ENCODE results near the gene ZNF367.
"Not testable (repeated sequence)": the region's sequence is repeated elsewhere in the genome, so short reads cannot be mapped to it uniquely, and the experiment has no call there.

The ZNF367 gene

DNA sequence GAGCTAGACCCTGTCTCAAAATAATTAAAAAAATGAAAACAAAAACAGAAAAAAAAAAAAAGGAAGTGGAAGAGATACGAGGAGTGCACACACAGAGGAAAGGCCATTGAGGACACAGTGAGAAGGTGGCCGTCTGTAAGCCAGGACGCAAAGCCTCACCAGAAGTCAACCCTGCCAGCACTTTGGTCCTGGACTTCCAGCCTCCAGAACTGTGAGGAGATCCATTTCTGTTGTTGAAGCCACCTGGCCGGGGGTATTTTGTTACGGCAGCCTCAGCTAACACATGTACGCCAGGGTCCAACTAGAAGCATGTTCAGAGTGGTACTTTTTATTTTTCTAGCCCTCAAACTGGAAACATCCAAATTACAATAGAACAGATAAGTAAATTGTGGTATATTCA, 56.5 kb downstream of the ZNF367 start:
- DNase-seq (ENCODE audit: low read depth) = no peak

DNA sequence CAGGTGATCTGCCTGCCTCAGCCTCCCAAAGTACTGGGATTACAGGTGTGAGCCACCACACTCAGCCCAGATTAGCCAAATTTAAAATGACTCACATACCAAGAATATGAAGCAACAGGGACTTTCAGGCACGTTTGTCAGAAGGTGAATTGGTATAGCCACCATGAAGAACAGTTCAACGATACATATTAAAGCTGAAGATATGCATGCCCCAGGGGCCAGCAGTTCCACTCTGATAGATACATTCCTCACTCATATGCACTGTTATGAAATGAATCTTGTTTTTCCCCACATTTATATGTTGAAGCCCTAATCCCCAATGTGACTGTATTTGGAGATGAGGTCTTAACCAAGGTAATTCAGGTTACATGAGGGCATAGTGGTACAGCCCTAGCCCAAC, 57.2 kb downstream of the ZNF367 start:
- no peak for DNase-seq (ENCODE audit: low read depth)

DNA sequence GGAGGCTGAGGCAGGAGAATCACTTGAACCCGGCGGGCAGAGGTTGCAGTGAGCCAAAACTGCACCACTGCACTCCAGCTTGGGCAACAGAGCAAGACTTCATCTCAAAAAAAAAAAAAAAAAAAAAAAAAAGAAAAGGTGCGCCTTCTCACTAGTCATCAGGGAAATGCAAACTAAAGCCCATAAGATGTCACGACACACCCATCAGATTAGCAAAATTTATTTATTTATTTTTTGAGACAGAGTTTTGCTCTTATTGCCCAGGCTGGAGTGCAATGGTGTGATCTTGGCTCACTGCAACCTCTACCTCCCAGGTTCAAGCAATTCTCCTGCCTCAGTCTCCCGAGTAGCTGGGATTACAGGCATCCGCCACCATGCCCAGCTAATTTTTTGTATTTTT, 57.6 kb downstream of the ZNF367 start:
- DNase-seq (ENCODE audit: low read depth) = not testable (repeated sequence)

DNA sequence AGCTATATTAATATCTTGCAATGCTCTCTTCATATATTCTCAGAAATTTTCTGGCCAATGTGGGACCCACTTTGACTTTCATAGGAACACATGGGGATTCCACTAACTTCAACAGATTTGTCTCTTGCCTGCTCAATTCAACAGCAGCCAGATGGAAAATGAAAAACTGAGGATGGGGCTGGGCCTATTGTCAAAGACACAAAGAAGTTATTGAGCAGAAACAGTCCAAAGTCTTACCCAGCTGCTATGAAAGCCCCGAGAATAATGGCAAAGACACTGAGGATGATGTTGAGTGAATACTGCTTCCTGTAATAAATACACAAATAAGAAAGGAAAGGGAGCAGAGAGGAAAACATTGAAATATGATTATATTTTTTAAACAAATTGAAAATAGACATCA, 67.3 kb downstream of the ZNF367 start:
- no peak for DNase-seq (ENCODE audit: low read depth)

DNA sequence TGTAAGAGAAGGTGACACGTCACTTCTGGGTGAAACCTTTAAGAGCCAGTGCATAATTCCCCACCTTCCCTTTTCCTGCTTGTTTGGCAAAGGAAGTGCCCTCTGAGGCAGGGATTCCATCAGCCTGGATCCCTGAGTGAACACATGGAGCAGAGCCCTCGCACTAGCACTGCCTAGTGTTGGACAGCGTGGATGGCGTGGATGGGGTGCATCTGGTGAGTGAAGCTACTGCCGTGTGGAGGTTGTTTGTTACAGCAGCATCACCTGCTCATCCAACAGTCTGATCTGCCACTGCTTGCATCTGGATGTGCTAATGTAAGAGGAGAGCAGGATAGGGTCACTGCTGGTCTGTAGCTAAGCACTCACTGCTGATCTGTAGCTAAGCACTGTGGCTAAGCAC, 69.9 kb downstream of the ZNF367 start:
- no peak for DNase-seq (ENCODE audit: low read depth)

DNA sequence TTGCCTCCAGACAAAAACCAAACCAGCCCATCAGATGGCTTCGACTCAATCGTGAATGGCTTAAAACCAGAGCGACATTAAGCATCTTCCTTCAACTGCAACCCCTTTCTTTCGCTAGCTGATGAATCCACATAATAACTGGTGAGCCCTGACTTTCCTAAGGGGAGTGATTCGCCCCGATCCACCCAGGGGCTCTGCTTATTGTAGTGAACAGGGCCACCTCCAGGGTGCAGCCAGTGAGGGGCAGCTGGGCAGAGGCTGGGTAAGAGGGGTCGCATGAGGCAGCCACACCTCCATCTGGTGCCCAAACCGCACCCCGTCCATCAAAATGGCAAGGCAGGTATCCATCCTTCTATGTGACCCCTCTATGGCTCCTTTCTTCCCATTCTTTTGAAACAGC, 72.6 kb downstream of the ZNF367 start:
- DNase-seq (ENCODE audit: low read depth) = no peak

DNA sequence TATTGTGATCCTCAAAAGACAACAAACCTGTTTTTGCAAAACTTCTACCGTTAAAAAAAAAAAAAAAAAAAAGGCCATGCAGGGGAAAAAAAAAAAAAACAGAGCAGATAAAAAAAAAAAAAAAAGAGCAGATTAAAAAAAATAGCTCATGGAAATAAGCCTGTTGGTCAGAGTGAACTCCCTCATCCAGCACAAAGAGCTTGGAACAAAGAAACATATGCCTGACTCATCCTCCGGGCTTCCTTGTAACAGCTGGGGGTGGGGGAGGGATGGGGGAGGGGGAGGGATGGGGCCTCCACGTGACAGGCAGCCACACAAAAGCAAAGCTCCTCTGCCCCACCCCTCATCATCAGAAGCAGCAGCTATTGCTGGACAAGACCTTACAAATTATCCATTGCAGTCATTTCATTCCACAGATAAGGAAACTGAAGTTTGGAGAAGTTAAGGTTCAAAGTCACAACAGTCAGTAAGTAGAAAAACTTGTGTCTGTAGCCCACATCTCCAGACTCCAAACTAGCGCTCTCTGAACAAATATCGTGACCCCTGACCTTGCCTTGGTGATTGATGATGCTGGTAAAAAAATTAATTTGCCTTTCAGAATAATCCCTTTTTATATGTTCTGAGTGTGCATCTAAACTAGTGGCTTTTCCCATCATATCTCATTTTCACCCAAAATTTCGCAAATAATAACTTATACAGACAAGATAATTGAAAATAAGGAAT, 73.6 kb downstream of the ZNF367 start:
- peak; percentile 91 for DNase-seq (ENCODE audit: low read depth)

DNA sequence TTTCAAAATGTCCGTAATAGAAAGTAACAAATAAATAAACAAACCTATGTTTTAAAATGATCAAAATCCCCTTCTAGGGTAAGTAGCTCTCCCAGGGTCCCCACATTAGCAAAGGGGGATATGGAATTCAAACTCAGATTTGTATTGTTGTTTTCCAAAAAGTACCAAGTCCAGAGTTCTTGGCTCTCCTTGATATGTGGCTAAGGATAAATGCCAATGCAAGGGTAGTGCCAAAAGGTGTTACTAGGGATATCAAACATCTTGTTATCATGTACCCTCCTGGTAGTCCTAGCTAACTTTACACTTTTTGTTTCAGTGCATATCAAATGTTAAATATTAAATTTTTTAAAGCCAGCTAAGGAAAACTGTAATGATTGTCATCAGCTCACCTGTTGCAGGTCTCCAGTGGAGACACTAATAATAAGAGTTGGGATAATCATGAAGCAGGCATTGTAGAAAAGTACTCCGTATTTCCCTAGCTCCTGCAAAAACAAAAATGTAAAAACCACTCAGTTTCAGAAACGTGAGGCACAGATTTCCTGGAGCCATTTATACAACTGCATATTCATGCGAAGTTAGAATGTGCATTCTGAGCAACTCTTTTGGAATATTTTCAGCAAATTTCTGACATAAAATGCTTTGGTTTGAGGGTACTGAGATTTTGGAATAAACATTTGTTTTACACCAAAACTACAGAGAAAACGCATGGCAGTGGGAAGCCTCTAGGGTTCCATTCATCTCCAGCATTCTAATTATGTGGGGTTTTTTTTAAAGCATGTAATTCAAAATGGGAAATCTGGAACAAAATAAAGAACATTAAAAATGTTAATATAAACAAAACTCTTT, 74.4 kb downstream of the ZNF367 start:
- DNase-seq (ENCODE audit: low read depth) = no peak

DNA sequence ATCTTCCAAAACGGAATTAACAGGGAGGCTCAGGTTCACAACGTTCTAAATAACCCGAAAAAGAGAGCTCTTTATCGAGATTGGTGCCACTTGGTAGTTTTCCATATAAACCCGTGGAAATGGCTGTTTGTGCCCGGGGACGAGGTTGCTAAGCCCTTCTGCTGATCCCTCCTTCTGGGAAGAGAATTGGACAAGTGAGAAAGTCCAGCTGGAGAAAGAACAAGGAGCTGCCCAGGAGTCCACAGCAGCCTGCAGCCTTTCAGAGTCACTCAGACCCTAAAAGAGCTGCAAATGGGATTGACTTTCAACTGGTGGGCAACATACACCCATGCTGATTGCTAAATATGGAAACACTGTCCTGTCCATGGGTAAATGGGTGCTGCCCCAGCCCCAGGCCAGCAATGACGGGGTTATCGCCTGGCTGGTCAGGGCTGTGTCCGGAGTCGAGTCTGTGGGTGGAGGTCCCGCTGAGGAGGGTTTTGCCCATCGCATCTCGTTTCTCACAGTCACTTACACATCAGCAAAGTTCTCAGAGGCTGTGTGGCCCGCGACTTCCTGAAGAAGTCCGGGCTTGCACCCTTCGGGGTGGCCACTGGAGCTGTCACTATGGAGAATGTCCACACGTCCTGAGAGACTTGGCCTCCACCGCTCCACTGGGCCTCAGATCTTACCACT, 75.5 kb downstream of the ZNF367 start:
- DNase-seq (ENCODE audit: low read depth) = no peak

DNA sequence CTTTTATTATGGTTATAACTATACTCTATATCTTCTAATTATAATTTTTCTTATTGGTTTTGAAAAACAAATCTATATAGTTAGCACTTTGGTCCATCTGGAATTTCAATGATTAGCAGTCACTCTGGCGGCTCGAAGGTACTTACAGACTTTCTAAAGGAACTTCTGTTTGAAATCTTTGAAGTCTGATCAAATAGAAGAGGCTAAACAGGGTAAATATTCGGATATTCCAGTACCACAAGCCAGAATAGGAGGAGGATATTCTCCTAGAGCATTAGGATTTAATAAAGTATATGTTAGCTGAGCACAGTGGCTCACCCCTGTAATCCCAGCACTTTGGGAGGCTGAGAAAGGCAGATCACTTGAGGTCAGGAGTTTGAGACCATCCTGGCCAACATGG, 77.5 kb downstream of the ZNF367 start:
- DNase-seq (ENCODE audit: low read depth) = no peak

DNA sequence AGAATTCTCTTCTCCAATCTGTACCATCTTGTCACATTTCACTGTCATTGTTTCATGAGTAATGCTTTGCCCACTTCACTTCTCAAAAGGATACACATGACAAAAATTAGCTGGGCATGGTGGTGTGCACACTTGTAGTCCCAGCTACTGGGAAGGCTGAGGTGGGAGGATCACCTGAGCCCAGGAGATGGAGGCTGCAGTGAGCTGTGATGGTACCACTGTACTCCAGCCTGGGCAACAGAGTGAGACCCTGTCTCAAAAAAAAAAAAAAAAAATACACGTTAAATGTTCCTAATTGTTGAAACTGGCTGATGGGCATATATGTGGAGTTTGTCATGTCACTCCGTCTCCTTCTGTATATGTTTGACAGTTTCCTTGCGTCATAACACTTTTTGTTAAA, 79.9 kb downstream of the ZNF367 start:
- no peak for DNase-seq (ENCODE audit: low read depth)
